K562 (cell line): ENCODE data around the gene NHS. TPM values are rescaled to one million over a fixed set of nuclear protein-coding genes. Genes with fewer than 3 reads are reported as not detected.

Source experiments
- BMI1 ChIP-seq: fragments of 150-350 bp; IDR thresholded peaks from 2 replicates; pipeline ENCODE4 v1.6.1; 2014; ENCODE audit warnings: low read length
- ESRRB ChIP-seq: fragments of 250-450 bp; sonication (Bioruptor Pico); IDR thresholded peaks from 2 replicates; pipeline ENCODE4 v1.5.0; 2020; ENCODE audit warnings: mild to moderate bottlenecking, moderate library complexity, borderline replicate concordance
- HOMEZ ChIP-seq: fragments of 250-450 bp; sonication (Bioruptor Pico); IDR thresholded peaks from 2 replicates; pipeline ENCODE4 v1.4.0; 2020; ENCODE audit warnings: mild to moderate bottlenecking, moderate library complexity
- IRF2 ChIP-seq: sonication (generic); formaldehyde crosslinking; IDR thresholded peaks from 2 replicates; pipeline ENCODE4 v1.8.1; 2022; ENCODE audit warnings: mild to moderate bottlenecking, missing genetic modification reagents
- JUND ChIP-seq, 2 experiments: IDR thresholded peaks; 2 replicates in 1 of 2; 3 replicates in 1 of 2; pipeline ENCODE4 v1.6.1; 2011; ENCODE audit warnings: borderline replicate concordance in 2 of 2, low read depth in 2 of 2, low read length in 2 of 2, improper control_type of control experiment in 1 of 2, missing biosample characterization in 1 of 2, missing genetic modification characterization in 1 of 2, missing genetic modification reagents in 1 of 2
- RNF2 ChIP-seq: sonication (generic); IDR thresholded peaks from 2 replicates; pipeline ENCODE4 v1.6.1; 2016
- SIX5 ChIP-seq, 2 experiments: IDR thresholded peaks; 2 replicates each; pipeline ENCODE4 v1.6.1; 2011; ENCODE audit warnings: low read length in 2 of 2, borderline replicate concordance in 1 of 2, low read depth in 1 of 2, mild to moderate bottlenecking in 1 of 2, moderate library complexity in 1 of 2; ENCODE audit not compliant: insufficient read depth in 1 of 2
- ZFP30 ChIP-seq: fragments of 250-450 bp; sonication (Bioruptor Pico); IDR thresholded peaks from 2 replicates; pipeline ENCODE4 v1.8.0; 2022; ENCODE audit warnings: moderate library complexity, mild to moderate bottlenecking, inconsistent platforms, borderline replicate concordance
- ZNF518B ChIP-seq: fragments of 250-450 bp; sonication (Bioruptor Pico); IDR thresholded peaks from 2 replicates; pipeline ENCODE4 v1.5.0; 2021; ENCODE audit warnings: mild to moderate bottlenecking, moderate library complexity
- polyA plus RNA-seq, 8 experiments: library from polyadenylated mRNA; depleted of rRNA in 4 of 8; stranded (reverse) in 5 of 8; unstranded in 3 of 8; fragments of >200 nt; fragmentation: Nextera tagmentation in 2 of 8; fragmentation: Illumina TruSeq in 1 of 8; extraction: Ambion mirVana in 2 of 8; extraction: Trizol in 1 of 8; gene quantifications; 2 replicates each; pipeline versions ENCODE4 v1.2.1 to v1.2.3, GENCODE V29; 2011 to 2014; ENCODE audit warnings: inconsistent platforms in 1 of 8, missing spikeins in 1 of 8
- total RNA-seq, 7 experiments: library from RNA; depleted of rRNA in 6 of 7; stranded (reverse); fragments of >200 nt in 6 of 7; fragmentation: Illumina TruSeq in 2 of 7; extraction: Trizol in 2 of 7; gene quantifications; 2 replicates each; pipeline versions ENCODE4 v1.2.1 to v1.2.3, GENCODE V29; 2011 to 2021; ENCODE audit warnings: low replicate concordance in 1 of 7

NHS gene
- total and polyA plus RNA-seq, 9 of the 15 experiments (the other 6 are each of a cell fraction or from before 2014, with no cell fraction given) = 0.02 TPM; not detected in 8

- no peak for TF ChIP-seq HOMEZ (CRISPR knock-in tag)
- TF ChIP-seq BMI1 = no peak
- no peak for TF ChIP-seq ZNF518B (CRISPR knock-in tag)
- TF ChIP-seq JUND (IDR thresholded peaks at IDR 0.05; ENCODE audit: borderline replicate concordance, low read depth, low read length) = no peak
- no peak for TF ChIP-seq JUND (tag; IDR thresholded peaks at IDR 0.05; ENCODE audit: borderline replicate concordance, low read depth, low read length)
- TF ChIP-seq RNF2 = no peak
- TF ChIP-seq SIX5 (IDR thresholded peaks at IDR 0.05; ENCODE audit: borderline replicate concordance in 1 of 2, insufficient read depth in 1 of 2, low read depth in 1 of 2, low read length in 2 of 2) = no peak
- TF ChIP-seq ESRRB = no peak
- TF ChIP-seq ZFP30 (CRISPR knock-in tag) = no peak
- TF ChIP-seq IRF2 (CRISPR knock-in tag) = no peak
These were observed 404.0 kb downstream of the NHS start (continued) for GRCh38 chrX:17778997-17779396.
